Measurements from ENCODE around the gene KNSTRN.

DNA sequence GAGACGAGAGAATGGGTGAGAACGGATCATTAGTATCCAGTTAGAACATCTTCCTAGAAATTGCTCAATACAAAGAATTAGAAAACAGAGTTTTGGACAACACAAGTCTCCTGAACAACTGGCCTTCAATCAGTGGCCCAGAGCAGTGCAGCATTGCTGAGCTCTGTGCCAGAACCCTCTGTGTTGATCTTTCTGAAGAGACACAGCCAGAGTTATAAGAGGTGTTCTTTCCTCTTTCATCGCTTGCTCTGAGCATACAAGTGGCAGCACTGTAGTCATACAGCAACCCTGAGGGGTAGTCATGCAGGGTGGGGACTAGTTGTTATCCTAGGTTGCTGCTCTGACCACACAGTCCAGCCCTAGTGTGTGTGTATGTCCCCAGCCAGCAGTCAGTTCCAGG lies 4.0 kb downstream of the KNSTRN start:
- TF ChIP-seq CTCF (IDR thresholded peaks at IDR 0.05): no peak
- no peak for TF ChIP-seq POLR2A (IDR thresholded peaks at IDR 0.05)
- TF ChIP-seq EP300 (IDR thresholded peaks at IDR 0.05): no peak

Data from ovary (tissue), 3 donors.